PC-3 (cell line): ENCODE measurements around the gene JARID2.

Source experiments
- CTCF ChIP-seq: fragments of 300-600 bp; sonication (generic); conservative IDR thresholded peaks from 2 replicates; pipeline ENCODE4 v1.5.1; 2017; ENCODE audit warnings: antibody characterized with exemption, low read depth, mild to moderate bottlenecking, low read length
- EZH2 ChIP-seq: fragments of 300-600 bp; sonication (generic); IDR thresholded peaks from one replicate; pipeline ENCODE4 v1.6.1; 2017; ENCODE audit warnings: antibody characterized with exemption, mild to moderate bottlenecking, low read length; ENCODE audit not compliant: unreplicated experiment
- EZH2phosphoT487 ChIP-seq: fragments of 300-600 bp; sonication (generic); IDR thresholded peaks from 2 replicates; pipeline ENCODE4 v1.6.1; 2018; ENCODE audit warnings: mild to moderate bottlenecking, antibody characterized with exemption, low read length, borderline replicate concordance

GRCh38 chr6:15264902-15265761 is 19.3 kb downstream of the JARID2 start:
- TF ChIP-seq CTCF (no peak), EZH2 (no peak), EZH2phosphoT487 (no peak)
